SH-SY5Y (cell line): ENCODE data around the gene LRRFIP1.

Experiments used
- GATA2 ChIP-seq: IDR thresholded peaks from 2 replicates; pipeline ENCODE4 v1.6.1; 2011; ENCODE audit warnings: mild to moderate bottlenecking, low read depth, low read length
- GATA3 ChIP-seq: IDR thresholded peaks from 2 replicates; pipeline ENCODE4 v1.6.1; 2011; ENCODE audit warnings: low read depth, mild to moderate bottlenecking, low read length, moderate library complexity

GRCh38 chr2:237639836-237640220, 12.4 kb downstream of the LRRFIP1 start:
- TF ChIP-seq GATA2 (no peak), GATA3 (no peak)
